Adrenal gland (tissue), 5 donors: ENCODE data around the gene RWDD1.

Experiments
- POLR2A ChIP-seq, 2 donors: fragments of 450-650 bp; IDR thresholded peaks; one replicate each; pipeline ENCODE4 v1.6.1; 2017; ENCODE audit warnings: antibody characterized with exemption in 2 of 2, mild to moderate bottlenecking in 2 of 2, moderate library complexity in 1 of 2
- TF ChIP-seq, protein P1 (sequence below), 6 experiments: fragments of 450-650 bp in 4 of 6; fragments of 200-600 bp in 2 of 6; sonication (generic) in 1 of 6; IDR thresholded peaks; 1 replicate in 5 of 6; 2 replicates in 1 of 6; pipeline versions ENCODE4 v1.5.1 to v1.8.0; 2016 to 2021; ENCODE audit warnings: antibody characterized with exemption in 6 of 6, mild to moderate bottlenecking in 2 of 6, moderate library complexity in 1 of 6
- donor health status: DM: no; HTN: no; CAD: no.

- TF ChIP-seq, protein P1, sequence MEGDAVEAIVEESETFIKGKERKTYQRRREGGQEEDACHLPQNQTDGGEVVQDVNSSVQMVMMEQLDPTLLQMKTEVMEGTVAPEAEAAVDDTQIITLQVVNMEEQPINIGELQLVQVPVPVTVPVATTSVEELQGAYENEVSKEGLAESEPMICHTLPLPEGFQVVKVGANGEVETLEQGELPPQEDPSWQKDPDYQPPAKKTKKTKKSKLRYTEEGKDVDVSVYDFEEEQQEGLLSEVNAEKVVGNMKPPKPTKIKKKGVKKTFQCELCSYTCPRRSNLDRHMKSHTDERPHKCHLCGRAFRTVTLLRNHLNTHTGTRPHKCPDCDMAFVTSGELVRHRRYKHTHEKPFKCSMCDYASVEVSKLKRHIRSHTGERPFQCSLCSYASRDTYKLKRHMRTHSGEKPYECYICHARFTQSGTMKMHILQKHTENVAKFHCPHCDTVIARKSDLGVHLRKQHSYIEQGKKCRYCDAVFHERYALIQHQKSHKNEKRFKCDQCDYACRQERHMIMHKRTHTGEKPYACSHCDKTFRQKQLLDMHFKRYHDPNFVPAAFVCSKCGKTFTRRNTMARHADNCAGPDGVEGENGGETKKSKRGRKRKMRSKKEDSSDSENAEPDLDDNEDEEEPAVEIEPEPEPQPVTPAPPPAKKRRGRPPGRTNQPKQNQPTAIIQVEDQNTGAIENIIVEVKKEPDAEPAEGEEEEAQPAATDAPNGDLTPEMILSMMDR (IDR thresholded peaks at IDR 0.05) = no peak
- no peak for TF ChIP-seq POLR2A (IDR thresholded peaks at IDR 0.05)
Observed at GRCh38 chr6:116575227-116575626, 3.9 kb downstream of the RWDD1 start.
